GM12872 (cell line): Measurements from ENCODE around the gene FADS2.

ENCODE experiments used
- TF ChIP-seq, protein P1 (sequence below): IDR thresholded peaks from 3 replicates; pipeline ENCODE4 v1.5.1; 2011; ENCODE audit warnings: low read depth, mild to moderate bottlenecking, low read length, moderate library complexity; ENCODE audit not compliant: insufficient read depth

Gene FADS2

DNA sequence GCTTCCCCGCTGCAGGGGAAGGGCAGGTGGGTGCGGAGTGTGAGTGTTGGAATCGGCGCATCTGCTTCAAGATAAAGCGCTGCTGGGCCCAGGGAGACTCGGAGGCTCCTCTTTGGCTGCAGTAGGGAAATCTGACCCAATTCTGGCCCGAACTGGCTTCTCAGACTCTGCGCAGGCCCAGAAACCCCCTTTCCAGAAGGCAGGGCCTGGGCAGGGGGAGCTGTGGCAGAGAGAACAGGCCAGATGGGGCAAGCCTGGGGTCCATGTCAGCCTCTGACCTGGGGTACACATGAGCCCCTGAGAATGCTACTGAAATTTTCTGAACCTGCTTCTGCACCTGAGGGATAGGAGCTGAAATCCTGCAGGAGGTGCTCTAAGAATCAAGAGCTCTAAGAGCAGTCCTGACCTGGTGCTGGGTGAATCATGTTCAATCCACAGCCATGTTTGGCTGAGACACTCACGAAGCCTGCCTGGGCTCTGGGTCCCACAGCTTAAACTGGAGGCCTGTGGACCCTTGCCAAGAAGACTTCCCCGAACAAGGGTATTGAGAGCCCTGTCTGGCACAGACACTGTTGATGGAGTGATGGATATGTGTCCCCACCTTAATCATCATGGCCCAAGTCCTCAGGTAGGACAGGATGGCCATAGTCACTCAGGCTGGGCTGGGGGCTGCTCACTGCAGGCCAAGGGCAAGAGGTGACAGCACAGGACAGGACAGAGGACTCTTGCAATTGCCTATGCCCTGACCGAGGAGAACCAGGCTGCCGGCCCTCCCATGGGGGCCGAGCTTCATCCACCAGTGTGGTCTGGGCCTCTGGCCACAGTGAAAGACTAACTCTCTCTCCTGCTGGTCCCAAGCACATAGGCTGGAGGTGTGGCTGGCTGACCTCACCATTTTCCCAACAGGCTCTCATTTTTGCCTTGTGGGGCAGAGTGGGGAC is 82.4 kb downstream of the FADS2 start:
- TF ChIP-seq, protein P1, sequence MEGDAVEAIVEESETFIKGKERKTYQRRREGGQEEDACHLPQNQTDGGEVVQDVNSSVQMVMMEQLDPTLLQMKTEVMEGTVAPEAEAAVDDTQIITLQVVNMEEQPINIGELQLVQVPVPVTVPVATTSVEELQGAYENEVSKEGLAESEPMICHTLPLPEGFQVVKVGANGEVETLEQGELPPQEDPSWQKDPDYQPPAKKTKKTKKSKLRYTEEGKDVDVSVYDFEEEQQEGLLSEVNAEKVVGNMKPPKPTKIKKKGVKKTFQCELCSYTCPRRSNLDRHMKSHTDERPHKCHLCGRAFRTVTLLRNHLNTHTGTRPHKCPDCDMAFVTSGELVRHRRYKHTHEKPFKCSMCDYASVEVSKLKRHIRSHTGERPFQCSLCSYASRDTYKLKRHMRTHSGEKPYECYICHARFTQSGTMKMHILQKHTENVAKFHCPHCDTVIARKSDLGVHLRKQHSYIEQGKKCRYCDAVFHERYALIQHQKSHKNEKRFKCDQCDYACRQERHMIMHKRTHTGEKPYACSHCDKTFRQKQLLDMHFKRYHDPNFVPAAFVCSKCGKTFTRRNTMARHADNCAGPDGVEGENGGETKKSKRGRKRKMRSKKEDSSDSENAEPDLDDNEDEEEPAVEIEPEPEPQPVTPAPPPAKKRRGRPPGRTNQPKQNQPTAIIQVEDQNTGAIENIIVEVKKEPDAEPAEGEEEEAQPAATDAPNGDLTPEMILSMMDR = no peak

DNA sequence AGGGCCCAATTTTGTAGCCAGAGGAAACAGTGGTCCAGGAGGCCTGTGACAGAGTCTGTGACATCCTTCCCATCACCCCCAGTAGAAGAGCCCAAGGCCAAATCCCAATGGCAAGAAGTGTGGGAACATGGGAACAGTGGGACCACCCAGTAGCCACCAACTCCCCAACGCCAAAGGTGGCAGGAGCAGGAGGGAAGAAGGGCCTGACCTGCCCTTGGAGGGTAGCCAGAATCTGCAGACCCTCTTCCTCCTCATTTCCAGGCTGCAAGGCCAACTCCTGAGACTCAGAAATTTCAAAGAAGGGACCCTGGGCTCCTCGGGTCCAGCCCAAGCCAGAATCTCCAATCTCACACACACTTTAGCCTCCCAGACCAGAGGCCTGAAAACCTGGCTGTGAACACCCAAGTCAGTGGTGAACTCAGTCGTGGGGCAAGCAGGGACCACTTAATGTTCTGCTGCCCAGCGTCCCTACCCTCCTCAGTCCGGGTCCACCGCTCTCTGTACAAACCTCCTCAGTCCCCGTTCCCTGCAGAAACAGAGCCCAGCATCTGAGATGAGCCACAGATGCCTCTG is 83.1 kb downstream of the FADS2 start:
- TF ChIP-seq, protein P1 = no peak

DNA sequence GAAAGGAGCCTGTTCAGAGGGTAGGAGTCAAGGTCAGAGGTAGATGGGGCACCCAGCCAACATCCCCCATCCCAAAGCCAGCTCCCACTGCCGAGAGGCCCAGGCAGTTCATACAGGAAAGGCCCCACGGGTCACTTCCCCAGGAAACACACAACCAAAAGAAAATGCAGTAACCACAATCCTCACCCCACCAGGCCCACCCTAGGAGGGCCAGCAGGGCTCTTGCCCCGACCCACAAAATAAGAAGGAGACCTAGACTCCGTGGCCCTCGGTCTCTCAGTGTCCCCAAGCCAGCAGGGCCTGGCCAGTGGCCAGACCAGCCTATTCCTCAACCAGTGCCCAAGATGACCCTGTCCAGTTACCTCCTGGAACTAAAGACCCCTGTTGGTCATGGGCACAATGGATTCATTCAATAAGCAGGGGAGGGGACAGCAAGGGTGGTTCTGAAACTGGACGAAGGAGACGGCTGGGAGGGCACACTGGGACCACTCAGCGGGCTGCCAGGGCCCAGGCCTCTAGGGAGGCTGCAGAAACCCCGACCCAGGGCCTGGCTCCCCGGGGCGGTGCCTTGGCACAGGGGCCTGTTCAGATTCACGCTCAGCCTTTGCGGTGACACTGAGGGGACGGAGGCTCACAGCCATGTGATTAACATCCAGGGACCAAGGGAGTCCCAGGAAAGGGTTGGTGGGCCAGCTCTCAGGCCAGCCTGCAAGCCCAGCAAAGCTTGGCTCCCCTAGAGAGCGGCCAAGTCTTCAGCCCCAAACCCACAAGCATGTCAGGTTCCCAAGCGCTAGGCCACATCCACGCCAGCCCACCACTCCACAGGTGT is 83.8 kb downstream of the FADS2 start:
- TF ChIP-seq, protein P1 = no peak

DNA sequence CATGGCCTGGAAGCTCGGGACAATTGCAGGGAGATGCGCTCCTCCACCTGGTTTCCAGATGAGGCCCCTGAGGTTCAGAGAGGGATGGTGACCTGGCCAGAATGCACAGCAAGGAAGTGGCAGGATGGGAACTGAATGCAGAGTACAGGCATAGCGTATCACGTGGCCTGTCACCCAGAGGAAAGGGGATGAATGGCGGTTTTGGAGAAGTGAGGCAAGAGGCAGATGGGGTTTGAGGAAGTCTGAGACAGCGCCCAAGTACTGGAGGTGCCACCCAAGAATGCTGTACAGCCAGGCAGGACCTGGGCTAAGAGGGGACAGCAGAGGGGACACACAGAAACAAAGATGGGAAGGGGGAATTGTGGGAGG is 84.4 kb downstream of the FADS2 start:
- TF ChIP-seq, protein P1 = no peak

DNA sequence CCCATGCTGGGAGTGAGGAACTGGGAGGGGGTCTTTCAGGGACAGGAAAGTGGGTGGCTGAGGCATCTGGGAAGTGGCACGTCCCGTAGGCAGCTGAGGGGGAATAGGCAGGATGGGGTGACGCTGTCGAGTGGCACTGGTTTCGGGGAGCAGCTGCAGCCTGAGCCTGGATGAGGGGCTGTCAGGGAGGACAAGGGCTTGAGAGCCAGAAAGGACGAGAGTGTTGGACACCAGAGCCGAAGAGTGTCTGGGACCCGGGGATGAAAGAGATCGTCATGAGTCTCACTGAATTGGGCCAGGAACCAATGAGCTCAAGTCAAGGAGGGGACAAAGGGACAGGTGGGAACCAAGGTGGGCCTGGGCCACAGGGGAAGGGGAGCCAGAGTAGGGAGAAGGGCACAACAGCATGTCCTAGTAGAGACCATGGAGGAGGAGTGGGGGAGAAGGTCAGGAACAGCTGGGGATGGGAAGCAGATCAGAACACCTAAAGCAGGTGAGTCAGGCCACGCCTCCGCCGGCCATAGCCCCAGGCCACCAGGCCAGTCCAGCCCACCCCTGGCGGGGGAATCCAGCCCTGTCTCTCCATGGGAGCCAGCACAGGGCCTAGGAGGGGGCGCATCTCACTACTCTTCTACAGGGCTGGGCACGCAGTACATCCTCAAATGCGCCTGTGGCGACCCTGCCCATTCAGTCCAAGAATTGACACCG is 85.0 kb downstream of the FADS2 start:
- TF ChIP-seq, protein P1 = no peak

DNA sequence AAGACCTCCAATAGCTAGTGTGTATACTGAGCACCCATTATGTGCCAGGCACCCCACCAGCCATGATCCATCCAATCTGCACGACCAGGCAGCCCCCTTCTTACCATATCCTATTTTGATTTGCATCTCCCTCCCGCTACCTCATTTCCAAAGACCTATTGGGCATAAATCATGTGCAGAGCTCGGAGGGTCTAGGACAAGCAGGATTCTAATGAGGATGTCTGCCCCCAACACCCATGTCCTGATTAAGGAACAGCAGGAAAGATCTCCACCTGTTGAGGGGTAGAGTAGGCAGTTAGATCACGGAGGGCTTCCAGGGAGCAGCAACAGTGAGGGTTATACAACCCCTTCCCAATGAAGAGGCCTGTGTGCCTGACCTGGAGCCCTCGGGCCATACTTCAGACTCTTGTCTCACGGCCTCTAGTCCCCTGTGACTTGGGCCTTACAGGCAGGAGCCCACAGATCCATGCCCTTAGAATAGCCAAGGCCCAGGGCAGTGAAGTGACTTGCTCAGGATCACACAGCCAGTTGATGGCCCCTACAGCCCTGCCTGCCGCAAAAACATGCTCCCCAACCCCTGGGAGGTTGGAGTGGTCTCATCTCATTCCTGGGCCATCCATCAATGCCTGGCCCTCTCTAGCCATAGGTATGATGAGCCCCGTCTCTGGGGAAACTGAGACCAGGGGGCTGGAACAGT is 85.7 kb downstream of the FADS2 start:
- TF ChIP-seq, protein P1 = no peak
